SIG-M5 treated with dmso at 0.1 percent for 504 hours (cell line): Measurements from ENCODE around the gene AFAP1L2.
A peak's percentile ranks its signal among the peaks of the same experiment; 100 is the strongest.

Experiments used
- DNase-seq: peaks from one replicate; lab custom pipeline; 2025; ENCODE audit not compliant: unreplicated experiment; lab: John Stamatoyannopoulos, UW

The AFAP1L2 gene, protein sequence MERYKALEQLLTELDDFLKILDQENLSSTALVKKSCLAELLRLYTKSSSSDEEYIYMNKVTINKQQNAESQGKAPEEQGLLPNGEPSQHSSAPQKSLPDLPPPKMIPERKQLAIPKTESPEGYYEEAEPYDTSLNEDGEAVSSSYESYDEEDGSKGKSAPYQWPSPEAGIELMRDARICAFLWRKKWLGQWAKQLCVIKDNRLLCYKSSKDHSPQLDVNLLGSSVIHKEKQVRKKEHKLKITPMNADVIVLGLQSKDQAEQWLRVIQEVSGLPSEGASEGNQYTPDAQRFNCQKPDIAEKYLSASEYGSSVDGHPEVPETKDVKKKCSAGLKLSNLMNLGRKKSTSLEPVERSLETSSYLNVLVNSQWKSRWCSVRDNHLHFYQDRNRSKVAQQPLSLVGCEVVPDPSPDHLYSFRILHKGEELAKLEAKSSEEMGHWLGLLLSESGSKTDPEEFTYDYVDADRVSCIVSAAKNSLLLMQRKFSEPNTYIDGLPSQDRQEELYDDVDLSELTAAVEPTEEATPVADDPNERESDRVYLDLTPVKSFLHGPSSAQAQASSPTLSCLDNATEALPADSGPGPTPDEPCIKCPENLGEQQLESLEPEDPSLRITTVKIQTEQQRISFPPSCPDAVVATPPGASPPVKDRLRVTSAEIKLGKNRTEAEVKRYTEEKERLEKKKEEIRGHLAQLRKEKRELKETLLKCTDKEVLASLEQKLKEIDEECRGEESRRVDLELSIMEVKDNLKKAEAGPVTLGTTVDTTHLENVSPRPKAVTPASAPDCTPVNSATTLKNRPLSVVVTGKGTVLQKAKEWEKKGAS

DNA sequence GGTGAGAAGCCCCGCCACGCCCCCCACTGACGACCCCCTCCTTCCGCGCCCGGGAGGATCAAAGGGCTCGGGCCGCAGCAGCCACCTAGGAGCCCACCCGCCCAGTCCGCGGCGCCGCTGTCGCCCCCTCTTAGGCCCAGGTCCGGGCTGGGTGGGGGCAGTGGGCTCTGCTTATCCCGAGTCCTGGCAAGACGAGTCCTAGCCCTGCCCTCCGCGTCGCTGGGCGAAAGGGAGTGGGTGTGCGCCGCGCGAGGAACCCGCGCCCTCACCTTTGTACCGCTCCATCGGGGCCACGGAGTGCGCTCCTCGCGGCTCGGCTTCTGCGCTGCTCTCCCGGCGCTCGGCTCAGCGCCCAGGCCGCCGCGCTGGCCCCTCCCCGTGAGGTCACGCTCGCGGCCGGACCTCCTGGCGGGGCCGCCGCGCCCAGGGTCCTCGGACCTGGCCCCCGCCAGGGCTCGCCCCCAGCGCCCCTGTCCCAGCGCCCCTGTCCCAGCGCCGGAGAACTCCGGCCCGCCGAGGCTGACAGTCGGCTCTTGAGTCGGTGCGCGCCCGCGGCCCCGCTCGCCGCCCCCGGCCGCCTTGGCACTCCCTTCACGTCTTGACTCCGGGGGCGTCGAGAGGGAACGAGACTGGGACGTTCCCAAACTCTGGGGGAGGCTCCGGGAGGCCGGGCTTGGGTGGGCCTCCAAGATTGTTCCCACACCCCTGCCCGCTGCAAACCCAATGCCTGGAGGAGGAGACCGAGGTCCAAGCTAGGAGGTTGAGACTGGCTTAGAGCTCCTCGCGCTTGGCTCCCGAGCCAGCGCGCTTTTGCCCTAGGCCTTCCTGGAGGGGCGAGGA lies at the start of gene AFAP1L2:
Gene AFAP1L2 (minus strand): TSS at position 332 of the 840 bp plus-strand sequence. CDS start 47 bp downstream, at position 285.
- DNase-seq, result no peak

DNA sequence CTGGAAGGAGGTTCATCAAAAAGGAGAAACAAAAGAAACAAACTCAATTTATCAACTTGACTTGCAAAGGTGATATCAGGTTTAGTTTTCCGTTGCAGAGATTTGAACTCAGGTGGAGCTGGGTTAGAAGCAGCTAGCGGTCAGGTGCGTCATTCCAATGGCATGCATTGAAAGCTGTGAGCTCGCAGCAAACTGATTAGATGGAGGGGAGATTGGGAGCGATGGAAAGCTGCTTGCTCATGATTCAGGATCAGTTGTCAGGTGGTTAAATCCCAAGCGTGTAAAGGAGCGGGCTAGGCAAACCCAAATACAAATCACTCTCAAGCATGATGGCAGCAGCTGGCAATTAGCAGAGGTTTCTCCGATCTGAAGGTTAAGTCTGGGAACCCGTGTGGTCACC lies 49.3 kb upstream of the AFAP1L2 start:
- DNase-seq, result no peak

DNA sequence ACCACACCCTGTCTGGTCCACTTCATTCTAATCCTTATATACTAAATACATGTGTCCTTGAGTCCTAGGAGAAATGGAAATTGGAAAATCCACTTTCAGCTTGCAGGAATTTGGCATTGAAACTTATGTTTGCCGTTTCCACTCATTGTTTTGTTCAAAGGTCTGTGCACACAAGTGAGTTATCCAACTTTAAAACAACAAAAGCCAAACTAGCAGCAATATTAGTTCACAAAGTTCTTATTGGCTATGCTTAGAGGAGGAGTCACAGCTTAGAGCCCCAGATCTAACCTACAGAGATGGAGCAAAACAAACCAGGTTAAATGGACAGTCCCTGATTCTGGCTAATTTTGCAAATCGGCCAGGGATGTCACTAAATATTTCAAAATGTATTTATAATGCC lies 44.6 kb upstream of the AFAP1L2 start:
- DNase-seq, result no peak

DNA sequence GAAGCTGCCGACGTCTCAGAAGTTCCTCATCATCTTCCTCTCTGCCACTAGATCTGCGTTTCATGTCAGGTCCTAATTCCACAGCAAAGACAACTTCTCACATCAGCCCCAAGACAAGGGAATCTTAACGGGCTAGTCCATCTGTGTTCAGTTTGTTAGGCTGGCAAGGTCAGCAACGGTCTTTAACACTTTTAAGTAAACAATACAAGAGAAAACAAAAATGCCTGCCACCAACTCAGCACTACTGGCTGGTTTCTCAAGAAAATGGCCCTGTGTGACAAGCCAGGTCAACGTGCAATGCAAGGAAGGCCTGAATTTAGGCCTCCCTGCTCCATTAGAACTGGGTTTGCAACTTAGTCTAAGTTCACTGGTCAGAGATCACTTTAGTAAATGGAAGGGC lies 41.0 kb upstream of the AFAP1L2 start:
- DNase-seq, result no peak

DNA sequence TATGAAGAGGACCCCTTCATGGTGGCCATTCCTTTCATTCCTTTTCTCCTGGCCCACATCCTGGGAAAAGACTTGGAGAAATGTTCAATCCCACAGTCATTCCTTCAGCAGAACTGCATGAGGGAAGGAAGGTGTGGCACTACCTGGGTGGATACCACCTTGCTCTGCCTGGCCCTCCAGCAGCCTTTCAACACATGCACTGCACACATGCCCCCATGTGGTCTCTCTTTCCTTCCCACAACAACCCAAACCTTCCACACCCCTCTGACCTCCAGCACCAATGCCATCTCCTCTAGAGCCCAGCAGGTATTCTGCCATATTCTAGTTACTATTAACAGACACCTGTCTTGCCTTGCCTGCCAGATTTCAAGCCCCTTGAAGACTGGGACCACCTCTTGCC lies 40.5 kb upstream of the AFAP1L2 start:
- no peak for DNase-seq

DNA sequence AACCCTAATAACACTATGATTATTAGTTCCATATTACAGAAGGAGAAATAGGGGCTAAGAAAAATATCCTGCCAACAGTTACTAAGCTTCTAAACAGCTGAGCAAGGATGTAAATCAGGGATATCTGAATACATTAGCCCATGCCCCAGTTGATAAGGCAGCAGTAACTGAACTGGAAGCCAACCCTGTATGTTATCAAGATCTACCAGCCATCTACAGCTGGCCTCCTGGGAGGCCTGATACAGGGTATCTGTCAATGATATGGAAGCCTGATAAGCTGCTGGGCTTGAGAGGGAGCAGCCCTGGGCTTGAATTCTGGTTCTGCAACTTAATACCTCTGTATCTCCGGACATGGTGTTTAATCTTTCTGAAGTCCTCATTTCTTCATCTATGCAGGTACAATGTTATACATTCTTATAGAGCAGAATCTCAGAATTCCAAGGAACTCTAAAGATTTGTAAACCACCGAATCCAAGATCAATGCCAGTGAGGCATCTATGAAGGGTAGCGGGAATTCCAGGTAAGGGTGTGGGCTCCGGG lies 37.9 kb upstream of the AFAP1L2 start:
- DNase-seq, result no peak

DNA sequence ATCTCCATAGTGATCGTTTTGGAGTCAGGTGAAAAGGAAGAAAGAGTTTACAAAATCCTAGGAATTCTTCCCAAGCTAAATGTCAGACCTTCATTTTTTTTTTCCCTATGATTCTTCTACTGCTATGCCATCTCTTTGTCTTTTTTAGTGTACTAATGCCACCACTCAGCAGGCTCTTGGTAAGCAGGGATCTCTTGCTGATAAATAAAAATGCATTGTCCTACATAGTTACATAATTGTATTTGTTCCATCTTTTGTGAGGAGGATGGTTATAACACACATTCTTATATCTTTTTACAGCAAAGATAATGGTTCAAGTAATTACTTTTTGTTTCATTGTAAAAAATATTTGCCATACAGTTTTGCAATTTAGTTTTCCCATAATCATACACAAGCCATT lies 36.8 kb upstream of the AFAP1L2 start:
- DNase-seq, result no peak

DNA sequence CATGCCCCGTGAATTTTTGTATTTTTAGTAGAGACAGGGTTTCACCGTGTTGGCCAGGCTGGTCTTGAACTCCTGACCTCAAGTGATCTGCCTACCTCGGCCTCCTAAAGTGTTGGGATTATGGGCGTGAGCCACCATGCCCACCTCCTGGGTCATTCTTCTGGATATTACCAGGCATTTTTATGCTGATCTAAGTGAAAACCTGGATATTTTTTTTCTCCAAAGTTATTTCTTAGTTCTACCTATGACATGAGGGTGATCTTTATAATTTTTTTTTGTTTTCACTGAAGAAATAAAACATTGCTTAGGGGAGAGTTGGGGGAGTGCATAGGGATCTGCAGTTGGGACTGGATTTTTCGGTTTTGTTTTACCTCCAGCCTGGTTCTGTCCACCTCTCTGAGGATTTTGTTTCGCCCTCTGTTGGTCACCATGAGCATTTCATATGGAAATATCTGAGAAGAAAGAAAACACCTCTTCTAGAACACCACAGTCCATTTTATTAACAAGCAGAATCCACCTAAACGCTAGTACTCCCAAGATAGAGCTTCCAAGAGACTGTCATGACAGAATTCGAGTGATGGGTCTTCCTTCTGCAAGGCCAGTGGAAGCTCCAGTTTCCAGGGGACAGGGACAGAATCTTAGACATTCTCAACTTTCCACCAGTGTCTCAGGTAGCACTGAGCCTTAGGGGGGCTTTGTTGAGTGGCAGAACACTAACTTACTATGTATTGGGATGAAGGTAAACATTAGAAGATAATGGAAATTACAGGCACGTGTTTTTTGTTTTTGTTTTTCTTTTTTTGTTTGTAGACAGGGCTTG lies 33.4 kb upstream of the AFAP1L2 start:
- DNase-seq, result peak; percentile 8

DNA sequence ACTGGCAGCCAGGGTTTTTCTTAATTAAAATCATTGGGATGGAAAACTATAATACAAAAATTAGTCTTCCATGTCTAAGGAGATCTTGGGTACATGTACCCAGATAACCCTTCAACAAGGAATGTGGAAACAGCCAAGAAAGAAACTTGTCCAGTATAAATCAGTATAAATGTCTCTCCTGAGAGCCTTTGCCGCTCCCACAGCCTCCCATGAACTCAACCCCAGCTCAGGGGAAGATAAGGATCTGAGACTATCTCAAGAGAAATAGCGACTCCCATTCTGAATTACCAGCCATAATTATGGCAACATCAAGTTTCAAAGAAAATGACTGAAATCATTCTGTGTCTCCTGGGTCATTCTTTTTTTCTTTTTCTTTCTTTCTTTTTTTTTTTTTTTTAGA lies 32.6 kb upstream of the AFAP1L2 start:
- DNase-seq, result no peak

DNA sequence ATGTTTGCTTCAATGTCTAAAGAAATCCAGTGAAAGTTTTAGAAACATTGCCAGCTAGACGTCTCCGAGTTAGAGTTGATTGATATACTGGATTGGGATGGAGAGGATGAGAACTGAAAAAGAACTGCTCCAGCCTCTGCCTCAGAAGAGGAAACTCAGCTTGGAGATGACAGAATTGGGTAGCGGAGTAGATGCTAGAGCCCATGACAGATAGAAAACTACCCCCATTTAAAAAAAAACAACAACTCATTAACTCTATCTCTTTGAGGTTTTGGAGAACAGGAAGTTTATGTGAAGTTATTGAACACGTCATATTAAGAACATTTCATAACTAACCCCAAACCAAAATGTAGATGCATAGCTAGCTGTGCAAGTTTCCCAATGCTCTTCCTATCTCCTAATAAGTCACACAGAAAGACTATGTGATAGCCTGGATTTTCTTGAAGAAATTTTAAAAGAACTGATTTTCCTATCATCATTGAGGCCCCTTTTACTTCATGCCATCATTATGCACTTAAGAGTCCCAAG lies 28.3 kb upstream of the AFAP1L2 start:
- no peak for DNase-seq

DNA sequence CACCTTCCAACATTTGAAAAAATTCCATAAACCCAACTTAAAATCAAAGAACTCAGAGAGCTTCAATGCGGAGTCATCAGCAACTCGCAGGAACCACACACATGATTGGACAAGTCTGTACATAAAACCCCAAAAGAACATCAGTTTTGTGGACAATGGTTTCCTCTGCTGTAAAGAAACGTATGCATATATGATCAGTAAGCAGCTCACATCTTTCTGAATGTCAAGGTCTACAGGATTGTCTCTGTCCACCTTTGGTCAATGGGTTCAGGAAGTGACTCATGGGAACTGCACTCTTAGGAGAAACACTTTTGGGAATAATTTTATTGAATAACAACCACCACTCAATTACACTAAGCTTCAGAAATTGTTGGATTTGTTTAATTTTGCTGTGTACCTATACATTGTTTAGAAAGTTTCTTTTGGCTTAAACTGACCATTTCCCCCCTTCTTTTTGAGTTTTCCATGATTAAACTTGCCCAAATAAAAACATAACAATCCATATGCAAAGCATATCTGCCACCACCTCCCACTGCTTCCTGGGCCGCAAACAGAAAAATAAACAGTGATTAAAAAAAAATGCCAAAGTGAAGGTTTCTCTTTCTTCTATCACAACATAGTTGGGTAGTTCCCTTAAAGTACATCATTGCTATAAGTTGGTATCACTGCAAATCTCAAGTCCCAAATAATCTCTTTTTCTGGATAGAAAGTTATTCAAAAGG lies 27.3 kb upstream of the AFAP1L2 start:
- no peak for DNase-seq

DNA sequence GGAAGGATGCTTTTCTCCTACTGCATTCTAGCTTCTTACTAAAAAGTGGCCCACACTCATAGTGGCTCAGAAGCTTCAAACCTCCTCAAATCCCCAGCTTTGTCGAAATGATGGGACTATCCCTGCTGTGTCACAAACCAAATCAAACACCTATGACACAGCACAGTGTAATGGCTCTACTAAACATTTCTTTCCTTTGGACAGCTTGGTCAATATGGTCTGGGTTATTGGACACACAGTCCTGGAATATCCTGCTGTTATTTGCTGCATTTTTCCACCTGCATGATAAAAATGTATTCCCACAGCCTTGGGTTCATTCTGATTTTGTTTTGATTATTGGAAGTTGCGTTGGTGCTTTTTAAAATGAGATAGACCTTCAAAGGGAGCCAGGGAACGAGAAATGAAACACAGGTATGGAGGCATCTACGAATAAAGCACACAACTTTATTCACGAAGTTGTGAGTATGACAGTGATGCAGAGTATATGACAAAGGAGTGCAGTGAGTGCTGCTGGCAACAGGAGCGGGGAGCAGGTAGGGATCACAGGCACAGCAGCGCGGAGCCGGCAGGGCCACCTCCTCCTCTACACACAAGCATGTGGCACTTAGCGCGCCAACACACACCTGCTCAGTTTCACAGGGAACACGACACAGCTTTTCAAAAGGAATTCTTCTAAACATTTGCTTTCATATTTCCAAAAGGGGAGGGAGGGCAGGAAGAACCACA lies 26.5 kb upstream of the AFAP1L2 start:
- no peak for DNase-seq

DNA sequence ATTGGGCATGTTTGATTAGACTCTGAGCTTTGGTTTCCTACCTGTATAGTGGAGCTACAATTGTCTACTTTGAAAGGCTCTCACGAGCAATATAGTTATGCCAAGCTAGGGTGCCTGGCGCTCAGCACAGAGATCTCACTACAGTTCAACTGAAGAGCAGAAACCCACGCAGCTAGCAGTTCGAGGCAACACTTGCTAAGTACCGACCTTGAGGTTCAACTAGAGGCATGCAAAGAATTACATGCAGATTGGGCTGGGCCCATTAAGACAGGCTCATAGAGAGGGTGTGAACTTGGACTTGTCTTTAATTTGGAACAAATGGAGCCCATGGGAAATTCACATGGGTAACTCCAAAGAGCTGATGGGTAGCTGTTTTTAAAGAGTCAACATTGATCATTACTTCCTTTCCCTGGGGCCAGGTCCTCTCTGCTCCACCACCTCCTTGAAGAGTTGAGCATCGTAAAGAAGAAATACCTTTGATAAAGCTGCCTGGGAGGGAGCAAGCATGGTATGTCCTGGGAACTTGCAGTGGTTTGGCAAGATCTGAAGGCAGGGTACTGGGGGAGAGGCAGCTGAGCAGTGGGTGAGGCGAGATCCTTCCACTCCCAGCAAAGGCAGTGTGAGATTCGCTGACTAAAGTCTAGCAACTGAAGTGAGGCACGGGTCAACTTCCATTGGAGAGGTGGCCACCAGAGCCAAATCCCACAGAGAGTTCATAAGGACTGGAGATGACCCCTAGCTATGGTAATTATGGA lies 25.5 kb upstream of the AFAP1L2 start:
- no peak for DNase-seq

DNA sequence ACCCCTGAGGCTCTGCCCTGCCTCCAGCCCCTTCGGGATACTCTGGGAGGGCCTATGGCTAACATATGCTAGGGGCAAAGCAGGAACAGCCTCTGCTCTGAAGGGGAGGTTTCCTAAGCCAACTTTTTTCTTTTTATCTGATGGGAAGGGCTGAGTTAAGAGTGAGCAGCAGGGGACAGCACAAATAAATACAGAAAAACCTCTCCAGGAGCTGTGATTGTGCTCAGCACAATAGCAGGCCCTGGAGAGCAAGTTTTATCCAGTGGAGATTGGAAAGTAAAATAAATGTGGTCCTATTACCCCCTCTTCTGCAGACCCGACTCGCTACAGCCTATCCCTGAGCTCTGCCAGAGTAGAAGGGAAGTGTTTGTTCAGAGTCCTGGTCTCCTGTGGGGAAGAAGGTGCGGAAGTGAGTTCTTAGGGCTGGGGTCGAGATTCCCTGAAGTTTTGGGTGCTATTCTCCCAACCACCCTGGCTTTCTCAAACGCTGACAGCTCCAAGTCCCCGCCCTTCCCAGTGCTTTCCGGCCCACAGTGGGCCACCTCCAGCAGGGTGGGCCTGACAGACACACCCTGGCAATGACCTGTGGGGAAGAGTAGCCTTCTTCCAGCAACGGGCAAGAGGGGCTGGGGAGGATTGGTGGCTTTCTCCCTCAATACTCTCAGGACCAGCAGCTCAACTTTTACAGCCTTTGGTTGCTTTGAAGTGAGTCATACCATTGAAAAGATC lies 23.0 kb upstream of the AFAP1L2 start:
- DNase-seq, result no peak

DNA sequence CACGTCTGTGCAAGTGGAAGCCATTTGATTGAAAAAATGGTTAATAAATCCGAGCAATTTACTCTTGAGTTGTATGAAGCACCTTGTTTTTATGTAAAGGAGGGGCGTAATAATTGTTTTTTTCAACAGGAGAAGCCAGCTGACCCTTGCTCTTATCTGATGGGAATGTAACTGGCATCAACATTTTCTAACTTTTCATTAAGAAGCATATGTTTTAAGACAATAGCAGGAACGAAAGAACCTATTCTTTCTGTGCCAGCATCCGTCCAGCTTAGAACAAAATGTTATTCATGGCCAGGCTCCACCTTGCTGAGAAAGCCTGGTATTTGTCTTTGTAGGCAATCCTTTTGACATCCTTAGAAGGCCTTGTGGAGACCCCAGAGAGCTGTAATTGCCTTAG lies 22.2 kb upstream of the AFAP1L2 start:
- DNase-seq, result no peak

DNA sequence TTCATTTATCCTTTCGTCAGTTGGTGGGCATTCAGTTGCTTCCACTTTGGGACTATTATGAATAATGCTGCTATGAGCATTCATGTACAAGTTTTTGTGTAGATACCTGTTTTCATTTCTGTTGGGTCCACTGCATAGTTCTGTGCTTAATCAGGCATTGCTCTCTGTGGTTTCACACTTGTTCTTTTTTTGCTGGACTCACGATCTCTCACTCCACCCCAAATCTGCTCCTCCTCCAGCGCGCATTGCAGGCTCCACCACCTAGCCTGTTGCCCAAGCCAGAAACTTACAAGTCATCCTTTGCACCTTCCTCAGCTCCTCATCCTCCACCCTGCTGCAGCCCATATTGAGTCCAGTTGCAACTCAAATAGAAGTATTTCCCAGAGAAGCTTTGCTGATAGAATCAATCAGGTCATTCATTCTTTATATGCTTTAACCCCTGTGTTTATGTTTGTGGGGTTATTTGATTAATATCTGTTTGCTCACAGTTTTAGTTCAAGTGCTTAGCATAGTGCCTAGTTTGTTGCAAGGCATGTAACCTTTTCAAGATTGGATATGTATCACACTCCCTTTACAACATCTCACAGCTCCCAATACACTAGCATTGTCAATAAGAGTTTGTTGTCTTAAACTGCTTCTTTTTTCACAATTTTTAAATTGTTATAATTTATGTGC lies 16.6 kb upstream of the AFAP1L2 start:
- no peak for DNase-seq

DNA sequence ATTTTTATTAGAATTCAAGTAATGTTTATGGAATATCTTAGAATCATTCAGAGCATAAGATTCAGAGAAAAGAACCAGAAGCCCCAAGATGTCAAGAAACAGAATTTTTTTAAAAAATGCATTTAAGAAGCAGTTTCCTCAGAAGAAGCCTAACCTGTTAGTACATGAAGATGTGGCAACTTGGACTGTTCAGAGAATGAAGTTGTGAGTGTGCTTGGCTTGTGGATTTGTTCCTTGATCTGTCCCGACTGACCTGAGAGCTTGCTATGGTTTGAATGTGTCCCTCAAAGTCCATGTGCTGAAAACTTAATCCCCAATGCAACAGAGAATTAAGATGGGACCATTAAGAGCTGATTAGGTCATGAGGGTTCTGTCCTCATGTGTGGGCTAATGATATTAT lies 13.8 kb upstream of the AFAP1L2 start:
- DNase-seq, result no peak
